Neural progenitor cell (in vitro differentiated cells): ENCODE measurements around the gene IQUB.

Experiments
- EZH2 ChIP-seq: fragments of 200-600 bp; sonication (generic); IDR thresholded peaks from 2 replicates; pipeline ENCODE4 v1.6.1; 2017; ENCODE audit warnings: antibody characterized with exemption, mild to moderate bottlenecking, moderate library complexity
- EZH2phosphoT487 ChIP-seq: fragments of 200-600 bp; sonication (generic); IDR thresholded peaks from 2 replicates; pipeline ENCODE4 v1.6.1; 2017; ENCODE audit warnings: antibody characterized with exemption
- TF ChIP-seq, protein P1 (sequence below): fragments of 200-600 bp; sonication (generic); IDR thresholded peaks from 2 replicates; pipeline ENCODE4 v1.5.1; 2017; ENCODE audit warnings: antibody characterized with exemption, mild to moderate bottlenecking

GRCh38 chr7:123417580-123417979 lies 116.8 kb downstream of the IQUB start:
- no peak for TF ChIP-seq EZH2
- TF ChIP-seq, protein P1, sequence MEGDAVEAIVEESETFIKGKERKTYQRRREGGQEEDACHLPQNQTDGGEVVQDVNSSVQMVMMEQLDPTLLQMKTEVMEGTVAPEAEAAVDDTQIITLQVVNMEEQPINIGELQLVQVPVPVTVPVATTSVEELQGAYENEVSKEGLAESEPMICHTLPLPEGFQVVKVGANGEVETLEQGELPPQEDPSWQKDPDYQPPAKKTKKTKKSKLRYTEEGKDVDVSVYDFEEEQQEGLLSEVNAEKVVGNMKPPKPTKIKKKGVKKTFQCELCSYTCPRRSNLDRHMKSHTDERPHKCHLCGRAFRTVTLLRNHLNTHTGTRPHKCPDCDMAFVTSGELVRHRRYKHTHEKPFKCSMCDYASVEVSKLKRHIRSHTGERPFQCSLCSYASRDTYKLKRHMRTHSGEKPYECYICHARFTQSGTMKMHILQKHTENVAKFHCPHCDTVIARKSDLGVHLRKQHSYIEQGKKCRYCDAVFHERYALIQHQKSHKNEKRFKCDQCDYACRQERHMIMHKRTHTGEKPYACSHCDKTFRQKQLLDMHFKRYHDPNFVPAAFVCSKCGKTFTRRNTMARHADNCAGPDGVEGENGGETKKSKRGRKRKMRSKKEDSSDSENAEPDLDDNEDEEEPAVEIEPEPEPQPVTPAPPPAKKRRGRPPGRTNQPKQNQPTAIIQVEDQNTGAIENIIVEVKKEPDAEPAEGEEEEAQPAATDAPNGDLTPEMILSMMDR = no peak
- no peak for TF ChIP-seq EZH2phosphoT487
